DMS 273 (cell line): Measurements from ENCODE around the gene DYSF.
A peak's percentile ranks its signal among the peaks of the same experiment; 100 is the strongest.

Experiments
- DNase-seq: peaks from one replicate; lab custom pipeline; 2025; ENCODE audit not compliant: unreplicated experiment; lab: John Stamatoyannopoulos, UW

DYSF gene

DNA sequence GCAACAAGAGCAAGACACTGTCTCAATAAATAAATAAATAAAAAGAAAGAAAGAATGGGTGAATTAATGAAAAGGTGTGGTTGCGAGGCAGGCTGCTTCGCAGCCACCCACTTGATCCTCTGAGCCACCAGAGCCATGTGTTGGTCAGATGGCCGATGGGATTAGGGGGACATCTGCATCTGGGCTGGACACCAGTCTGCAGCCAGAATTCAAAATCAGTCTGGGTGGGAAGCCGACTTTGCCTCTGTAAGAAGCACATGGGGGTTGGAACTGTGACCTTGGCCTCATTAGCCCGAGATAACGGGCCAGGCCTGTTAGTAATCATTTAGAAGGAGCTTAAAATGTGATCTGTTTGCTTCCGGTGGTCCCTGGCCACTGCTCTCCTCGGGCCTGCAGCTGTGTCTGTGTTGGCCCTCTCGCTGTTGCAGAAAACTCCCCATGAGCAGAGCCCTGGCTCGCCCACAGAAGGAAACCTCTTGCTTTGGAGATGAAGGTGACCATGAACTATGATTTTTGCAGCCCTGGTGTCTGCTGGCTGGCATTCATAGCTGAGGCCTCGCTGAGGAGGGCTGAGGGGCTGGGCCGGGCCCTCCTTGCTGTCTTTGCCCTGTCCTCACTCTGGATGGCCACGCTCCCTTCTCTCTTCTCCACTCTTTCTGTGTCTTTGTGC is 94.4 kb downstream of the DYSF start:
- DNase-seq, result no peak

DNA sequence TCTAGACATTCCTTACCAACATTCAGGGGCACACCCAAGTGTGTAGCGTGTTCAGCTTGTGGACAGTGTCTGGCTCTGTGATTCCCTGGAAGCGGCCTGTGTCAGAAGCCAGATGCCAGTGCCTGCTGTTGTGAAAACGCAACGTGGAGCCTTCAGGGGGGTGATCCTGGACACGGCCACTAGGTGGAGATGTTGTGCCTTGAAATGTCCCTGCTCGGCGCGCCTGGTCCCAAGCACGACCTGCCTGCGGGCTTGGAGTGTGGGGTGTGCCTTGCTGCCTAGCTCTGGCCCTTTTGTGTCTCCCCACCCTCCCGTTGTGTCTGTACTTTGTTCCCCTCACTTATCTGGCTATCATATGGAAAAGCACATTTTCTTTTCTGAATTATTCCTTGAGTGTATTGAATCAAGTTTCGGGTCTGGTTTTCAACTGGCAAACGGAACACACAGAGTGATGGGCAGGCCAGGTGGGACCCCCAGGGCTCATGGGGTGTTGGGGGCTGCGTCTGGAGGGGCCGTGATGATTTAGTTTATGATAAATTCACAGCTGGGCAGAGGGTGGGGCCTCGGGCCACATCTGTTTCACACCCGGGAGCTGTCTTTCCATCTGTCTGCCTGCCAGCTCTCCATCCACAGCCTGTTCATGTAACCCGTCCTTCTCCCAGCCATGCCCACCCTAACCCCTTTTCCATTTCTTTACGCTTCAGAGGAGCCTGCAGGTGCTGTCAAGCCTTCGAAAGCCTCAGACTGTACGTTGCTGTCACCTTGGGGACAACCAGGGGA is 95.5 kb downstream of the DYSF start:
- DNase-seq, result peak; percentile 89

DNA sequence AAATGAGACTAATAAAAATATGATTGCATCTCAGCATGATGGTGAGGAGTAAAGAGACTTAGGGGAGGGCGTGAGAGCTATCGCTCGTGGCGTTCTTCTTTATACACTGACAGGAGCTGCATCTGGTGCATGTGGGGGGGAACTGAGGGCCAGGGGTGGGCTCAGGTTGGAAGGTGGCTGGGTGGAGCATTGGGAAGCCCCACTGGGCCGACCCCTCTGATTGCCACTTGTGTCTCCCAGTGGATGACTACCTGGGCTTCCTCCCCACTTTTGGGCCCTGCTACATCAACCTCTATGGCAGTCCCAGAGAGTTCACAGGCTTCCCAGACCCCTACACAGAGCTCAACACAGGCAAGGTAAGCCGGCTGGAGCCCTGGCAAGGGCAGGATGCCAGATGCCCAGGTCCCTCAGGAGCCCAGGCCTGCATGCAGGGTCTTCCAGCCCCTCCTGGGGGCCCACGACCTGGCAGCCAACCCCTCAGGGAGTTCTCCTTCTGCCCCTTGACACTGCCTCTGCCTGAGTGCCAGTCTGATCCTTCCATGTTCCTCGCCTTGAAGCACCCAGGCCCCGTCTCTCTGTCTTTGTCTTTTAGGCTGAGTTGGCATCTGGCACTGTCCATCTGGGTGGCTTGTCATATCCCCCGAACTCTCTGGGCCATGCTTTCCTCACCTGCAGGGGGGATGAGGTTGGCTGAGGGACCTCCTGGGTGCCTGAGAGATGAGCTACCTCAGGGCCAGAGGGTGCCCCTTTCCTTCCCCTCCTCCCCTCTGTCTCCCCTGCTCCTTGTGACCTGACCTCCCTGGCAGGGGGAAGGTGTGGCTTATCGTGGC is 97.7 kb downstream of the DYSF start:
- peak; percentile 22 for DNase-seq

DNA sequence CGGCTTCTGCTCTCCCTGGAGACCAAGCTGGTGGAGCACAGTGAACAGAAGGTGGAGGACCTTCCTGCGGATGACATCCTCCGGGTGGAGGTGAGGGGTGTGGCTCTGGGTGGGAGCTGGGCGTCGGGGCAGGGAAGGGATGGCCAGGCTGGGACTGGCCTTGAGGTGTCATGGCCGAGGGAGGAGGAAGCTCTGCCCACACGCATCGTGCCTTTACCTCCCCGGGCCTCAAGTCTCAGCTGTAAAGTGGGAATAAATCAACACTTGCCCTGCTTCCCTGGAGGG is 98.2 kb downstream of the DYSF start:
- no peak for DNase-seq

DNA sequence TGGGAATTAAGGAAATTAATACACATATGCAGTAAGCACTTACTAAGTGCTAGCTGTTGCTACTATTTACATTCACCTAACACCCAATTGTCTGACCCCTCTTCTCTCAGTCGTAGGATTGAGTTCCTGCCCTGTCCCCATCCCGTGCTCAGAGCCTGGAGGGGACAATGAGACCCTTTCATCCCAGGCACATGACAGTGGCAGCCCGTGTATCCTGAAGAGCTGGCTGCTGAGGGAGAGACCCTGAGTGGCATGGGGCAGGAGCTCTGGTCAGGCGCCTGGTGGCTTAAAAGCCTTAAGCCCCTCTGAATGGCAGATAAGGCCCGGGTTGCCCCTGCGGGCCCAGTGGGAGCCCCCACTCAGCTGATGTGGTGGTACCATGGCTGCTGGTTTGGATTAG is 99.0 kb downstream of the DYSF start:
- DNase-seq, result no peak

DNA sequence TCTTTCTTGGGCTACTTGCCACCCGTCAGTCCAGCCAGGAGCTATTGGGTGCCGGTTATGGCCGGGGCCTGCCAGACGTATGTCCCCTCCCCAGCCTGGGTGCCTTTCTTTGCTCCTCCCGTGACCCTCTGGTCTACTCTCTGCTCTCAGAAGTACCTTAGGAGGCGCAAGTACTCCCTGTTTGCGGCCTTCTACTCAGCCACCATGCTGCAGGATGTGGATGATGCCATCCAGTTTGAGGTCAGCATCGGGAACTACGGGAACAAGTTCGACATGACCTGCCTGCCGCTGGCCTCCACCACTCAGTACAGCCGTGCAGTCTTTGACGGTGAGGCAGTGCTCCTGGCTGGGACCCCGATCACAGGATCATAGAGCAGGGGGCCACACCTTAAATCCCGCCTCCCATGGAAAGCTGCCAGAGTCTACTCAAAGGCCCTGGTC is 99.5 kb downstream of the DYSF start:
- no peak for DNase-seq

DNA sequence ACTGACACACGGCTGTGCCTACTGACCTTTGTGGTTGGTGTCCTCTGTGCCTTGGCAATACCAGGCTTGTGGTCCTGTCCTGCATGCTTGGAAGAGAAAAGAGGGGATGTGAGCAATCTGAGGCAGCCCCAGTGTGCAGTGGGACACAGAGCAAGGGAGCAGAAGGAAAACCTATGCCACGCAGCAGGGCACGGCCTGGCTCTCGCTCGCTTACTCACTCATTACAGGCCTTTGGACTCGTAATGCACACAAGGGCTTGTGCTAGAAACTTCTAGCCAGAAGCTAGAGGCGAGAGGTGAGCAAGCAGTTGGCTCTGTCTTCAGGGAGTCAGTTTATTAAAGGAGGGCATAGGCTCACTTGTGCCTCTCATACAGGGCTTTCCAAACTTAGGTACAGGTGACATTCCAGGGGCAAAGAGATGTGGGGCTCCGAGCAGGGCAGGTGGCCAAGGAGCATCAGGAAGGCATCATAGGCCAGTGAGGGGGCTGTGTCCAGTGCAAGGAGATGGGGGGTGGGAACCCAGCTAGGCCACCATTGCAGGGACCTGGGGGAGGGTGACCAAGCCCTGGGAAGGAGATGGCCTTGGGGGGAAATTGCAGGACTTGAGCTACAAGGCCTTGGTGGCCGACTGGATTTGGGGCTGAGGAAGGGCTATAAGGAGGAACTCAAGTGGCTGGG is 100.8 kb downstream of the DYSF start:
- DNase-seq, result no peak

DNA sequence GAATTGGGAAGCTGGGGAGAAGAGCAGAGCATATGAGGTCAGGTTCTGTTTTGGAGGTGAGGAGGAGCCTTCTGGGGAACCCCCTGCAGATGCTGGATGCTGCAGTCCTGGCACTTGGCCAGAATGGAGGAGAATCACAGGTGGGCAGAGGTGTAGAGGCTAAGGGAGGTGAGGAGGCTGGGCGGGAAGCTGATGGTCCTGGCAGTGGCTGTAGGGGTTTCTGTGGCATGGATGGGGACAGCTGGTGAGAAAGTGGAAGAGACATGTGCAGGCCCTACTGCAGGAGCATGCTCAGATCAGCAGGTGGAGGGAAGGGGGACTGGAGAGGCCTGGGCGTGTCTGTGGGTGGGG is 101.3 kb downstream of the DYSF start:
- DNase-seq, result no peak

DNA sequence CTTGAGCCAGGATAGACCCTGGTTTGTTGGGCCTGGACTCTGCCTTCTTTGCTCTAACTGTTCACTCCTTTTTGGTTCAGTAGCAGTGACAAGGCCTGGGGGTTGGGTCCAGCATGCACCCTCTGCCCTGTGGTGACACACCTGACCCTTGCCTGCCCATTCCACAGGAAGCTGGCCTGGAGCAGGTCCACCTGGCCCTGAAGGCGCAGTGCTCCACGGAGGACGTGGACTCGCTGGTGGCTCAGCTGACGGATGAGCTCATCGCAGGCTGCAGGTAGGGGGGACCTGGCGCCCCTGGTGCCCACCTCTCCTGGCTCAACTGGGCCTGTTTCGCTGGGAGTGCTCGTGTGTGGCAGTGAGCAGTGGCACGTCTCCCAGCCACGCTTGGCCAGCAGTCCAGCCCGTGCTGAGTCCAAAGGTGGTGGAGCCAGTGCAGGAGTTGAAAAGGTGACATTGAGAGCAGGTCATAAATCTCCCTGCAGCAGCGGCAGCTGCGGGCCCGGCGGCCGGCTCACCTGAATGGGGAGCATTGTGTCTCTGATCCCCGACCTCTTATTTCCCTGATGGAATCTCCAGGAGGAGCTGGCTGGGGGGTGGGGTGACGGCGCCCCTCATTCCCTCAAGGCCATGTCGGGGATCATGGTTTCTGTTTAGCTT is 102.6 kb downstream of the DYSF start:
- no peak for DNase-seq

DNA sequence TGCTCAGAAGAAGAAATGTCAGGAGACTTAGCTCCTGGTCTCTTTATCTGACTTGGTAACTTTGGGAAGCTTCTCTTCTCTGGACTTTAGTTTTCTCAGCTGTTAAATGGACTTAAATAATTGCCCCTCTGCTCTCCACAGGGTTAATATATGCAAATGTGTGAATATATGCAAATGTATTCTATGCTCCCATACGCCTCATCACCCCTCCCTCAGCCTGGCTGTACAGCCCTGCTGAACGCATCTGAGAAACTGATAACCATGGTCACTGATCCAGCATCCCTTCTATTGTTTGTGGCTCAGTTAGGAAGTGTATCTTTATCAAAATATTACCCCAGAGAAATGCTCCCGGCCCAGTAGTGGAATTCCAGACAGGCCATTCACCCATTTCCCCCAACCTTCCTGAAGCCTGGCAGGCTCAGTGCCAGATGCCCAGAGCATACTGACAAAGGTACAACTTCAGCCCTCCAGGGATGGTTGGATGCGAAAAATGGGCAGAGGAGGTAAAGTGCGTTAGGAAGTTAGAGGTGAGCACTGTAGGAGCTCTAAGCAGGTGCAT is 103.4 kb downstream of the DYSF start:
- DNase-seq, result no peak

DNA sequence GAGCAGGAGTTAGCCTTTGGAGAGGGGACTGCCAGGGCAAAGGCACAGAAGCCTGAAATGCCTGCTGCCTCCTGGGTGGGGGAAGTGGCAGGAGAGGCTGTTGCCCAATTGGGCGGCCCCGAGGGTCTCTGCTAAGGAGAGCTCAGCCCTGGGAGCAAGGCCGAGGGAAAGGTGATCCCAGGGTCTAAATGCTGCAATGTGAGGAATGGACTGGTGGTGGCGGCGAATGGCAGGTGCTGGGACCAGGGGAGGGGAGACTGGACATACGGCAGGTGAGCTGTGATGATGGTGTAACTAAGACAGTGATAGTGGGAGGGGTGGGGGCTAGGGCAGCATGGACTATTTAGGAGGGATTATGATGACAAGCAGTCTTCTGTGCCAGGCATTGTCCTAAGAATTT is 104.0 kb downstream of the DYSF start:
- no peak for DNase-seq

DNA sequence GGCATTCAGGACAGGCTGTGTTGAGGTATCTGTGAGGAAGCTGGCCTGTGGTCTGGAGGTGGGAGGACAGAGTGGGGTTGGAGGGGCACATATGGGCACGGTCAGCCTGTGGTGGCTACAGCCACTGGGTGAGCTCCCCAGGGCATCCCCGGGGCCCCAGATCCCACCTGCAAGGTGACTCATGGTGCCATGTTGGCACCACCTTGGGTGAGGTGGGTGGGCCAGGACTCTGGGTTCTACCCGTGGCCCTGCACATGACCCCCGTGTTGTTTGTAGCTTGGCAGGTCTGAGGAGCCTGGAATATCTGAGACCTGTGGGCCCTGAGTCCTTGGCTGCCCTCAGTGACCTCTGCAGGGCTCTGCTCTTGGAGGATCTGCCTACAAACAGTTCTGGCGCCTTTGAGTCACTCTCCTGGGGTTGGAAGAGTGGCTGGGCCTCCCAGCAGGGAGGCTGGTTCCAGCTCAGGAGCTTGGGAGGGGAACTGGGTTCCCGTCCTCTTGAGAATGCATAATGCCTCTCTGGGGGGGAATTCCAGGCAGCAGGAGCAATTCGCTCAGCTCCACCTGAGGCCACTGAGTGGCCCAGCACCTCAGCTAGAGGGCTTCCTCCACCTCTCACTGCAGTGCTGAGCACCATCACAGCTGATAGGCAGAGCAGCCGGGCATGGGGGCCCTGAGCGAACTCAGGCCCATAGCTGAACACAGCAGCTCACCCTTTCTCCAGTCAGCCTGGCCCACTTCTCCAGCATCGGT is 105.1 kb downstream of the DYSF start:
- no peak for DNase-seq

DNA sequence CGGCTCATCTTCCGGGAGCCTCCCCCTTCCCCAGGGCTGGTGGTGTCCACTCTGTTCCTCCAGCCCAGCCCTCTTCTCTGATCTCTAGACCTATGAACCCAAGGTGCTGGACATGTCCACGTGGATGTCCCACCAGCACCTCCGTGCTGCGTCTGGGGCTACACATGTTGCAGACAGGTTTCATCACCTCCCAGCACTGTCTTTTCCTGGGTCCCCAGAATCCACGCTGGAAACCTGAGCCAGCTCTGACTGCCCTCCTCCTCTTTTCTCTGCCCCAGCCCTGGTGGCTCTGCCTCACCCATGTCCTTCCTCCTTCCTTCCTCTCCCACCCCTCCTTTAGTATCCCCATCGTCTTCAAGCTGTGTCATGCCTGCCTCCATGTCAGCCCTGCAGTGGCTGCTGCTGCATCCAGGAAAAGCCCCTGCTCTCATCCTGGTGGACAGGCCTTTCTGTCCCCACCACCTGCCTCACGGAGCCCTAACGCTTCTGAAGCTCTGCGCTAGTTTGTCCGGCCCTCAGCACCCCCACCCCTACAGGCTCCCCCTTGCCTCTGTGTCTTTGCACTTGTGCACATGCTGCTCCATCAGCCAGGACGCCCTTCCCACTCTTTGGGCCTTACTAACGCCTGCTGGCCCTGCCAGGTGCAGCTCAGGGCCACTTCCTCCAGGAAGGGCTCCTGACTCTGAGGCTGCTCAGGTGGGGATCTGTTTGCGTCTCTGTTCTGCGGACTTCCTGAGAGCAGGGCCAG is 105.9 kb downstream of the DYSF start:
- DNase-seq, result no peak

DNA sequence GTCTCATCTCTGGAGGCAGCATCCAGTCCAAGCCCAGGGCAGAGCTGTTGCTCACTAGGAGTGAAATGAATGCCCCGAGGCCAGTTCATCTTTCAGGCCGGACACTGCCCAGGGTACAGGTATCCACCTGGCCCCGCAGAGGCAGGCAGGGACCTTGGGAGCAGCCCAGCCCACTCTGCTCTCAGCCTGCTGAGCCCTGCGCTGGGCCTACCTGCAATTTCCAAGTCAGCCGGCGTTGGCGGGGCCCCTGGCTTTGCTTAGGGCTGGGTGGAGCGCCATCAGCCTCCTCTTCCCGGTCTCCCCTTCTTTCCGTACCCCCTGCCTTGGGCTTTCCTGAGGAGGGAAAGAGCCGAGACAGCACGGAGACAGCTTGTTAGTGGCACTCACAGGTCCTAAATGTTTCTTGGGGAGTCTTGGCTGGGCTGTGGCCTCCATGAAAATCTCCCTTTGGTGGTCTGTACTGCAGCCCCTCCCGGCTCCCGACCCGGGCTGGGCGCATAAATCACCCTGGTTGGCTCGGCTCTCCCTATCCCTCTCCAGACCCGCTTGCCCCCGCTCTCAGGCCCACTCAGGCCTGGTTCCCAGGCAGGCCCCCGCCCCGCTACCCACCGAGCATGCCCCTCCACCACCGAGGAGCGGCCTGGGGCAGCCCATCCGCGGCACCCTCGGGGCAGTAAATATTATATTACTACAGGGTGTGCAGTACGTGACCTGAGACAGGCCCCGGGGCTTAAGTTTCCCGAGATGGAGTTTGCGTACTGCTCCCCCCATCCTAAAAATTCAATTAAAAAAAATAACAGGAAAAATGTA is 106.7 kb downstream of the DYSF start:
- no peak for DNase-seq

DNA sequence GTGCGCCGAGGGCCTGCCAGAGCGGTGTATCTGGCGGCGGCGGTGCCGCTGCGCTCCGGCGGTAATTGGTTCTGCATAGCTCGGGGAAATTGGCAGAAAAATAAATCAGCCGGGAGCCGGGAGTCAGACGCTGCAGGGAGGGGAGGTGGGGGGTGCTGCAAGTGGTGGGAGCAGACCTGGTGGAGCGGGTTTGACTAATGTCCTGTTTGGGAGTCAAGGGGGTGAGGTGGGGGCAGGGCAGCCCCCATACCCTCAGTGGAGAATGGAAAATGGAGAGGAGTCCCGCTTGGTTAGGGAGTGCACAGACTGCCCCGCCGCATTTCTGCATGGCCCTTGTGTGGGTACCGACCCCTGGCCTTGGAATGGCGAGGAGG is 107.3 kb downstream of the DYSF start:
- no peak for DNase-seq

DNA sequence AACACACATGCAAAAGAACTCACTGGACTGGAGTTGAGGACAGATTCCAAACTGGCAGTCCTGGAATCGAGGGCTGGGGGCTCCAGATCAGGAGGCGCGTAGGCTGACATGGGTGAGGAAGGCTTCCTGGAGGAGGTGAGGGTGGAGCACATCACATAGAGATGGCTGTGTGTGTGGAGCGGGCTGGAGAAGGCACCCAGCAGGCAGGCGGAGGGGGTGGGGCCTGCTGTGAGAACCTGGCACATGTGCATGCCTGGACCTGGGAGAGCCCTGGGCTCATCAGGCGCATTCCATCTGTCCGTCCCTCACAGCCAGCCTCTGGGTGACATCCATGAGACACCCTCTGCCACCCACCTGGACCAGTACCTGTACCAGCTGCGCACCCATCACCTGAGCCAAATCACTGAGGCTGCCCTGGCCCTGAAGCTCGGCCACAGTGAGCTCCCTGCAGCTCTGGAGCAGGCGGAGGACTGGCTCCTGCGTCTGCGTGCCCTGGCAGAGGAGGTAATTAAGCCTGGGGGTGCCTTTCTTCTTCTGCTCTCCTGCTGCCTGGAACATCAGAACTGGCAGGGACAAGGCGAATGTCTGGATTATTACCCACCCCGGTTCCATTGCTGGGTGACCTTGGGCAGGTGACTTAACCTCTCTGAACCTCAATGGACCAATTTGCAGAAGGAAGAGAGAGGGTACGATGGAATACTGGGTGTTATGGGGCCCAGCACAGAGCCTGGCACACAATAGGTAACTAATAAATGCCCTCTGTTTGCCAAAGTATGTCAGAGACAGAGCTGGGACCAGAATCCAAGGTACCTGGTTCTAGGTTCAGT is 108.3 kb downstream of the DYSF start:
- DNase-seq, result no peak

DNA sequence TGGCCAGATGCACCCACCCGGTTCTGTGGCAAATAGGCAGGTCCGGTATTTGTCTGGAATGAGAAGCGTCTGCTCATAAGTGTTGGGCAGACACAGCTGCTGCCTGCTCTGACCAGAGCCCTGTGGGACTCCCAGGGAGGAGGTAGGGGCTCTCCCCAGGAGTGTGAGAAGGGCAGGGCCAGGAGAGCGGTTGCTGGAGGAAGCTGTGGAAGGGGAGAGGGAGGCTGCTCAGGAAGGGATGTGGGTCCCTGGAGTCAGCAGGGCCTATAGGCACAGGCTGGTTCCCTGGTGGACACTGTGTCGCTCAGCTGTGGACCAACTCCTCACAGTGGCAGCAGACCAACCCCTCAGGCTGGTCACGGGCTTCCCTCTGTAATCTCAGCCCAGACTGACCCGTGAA is 109.2 kb downstream of the DYSF start:
- DNase-seq, result no peak

DNA sequence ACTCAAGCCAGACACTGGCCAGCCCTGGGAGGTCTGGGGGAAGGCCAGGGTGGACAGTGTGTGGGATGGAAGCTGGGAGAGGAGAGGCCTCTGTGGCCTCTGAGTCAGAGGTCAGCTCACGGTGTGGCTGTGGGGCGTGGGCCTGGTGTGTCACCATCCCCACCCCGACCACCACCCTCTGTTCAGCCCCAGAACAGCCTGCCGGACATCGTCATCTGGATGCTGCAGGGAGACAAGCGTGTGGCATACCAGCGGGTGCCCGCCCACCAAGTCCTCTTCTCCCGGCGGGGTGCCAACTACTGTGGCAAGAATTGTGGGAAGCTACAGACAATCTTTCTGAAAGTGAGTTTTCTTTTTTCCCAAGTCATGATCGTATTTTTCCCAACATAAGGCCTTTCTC is 110.5 kb downstream of the DYSF start:
- no peak for DNase-seq
